Loucy (cell line): ENCODE data around the gene KCNS1.

Experiments used
- H2AFZ ChIP-seq: fragments of 200-600 bp; sonication (generic); 2 replicates; pipeline ENCODE4 v1.6.0; 2016; ENCODE audit warnings: antibody characterized with exemption, mild to moderate bottlenecking, low read length, moderate library complexity
- H3F3A ChIP-seq: fragments of 200-600 bp; 2 replicates; pipeline ENCODE4 v1.6.0; 2016; ENCODE audit warnings: antibody characterized with exemption, low read depth, mild to moderate bottlenecking
- H3K27me3 ChIP-seq: fragments of 200-600 bp; sonication (generic); 2 replicates; pipeline ENCODE4 v1.6.1; 2014; ENCODE audit warnings: low read length, mild to moderate bottlenecking; ENCODE audit not compliant: insufficient read depth, poor library complexity, severe bottlenecking
- H3K36me3 ChIP-seq: fragments of 200-600 bp; sonication (generic); 2 replicates; pipeline ENCODE4 v1.6.1; 2016; ENCODE audit warnings: low read length; ENCODE audit not compliant: insufficient read depth
- H3K4me1 ChIP-seq: fragments of 200-600 bp; sonication (generic); 2 replicates; pipeline ENCODE4 v1.5.1; 2014; ENCODE audit warnings: low read length, mild to moderate bottlenecking; ENCODE audit not compliant: insufficient read depth, poor library complexity, severe bottlenecking
- H3K4me2 ChIP-seq: fragments of 200-600 bp; sonication (generic); 2 replicates; pipeline ENCODE4 v1.6.0; 2014; ENCODE audit warnings: antibody characterized with exemption, low read length, low read depth, mild to moderate bottlenecking; ENCODE audit not compliant: poor library complexity, severe bottlenecking
- H3K4me3 ChIP-seq: fragments of 200-600 bp; sonication (generic); 2 replicates; pipeline ENCODE4 v1.5.1; 2014; ENCODE audit warnings: low read length, mild to moderate bottlenecking, mixed read lengths; ENCODE audit not compliant: poor library complexity, severe bottlenecking
- H3K79me2 ChIP-seq: fragments of 200-600 bp; sonication (generic); 2 replicates; pipeline ENCODE4 v1.6.1; 2014; ENCODE audit warnings: low read length; ENCODE audit not compliant: insufficient read depth
- H3K9ac ChIP-seq: fragments of 200-600 bp; sonication (generic); 2 replicates; pipeline ENCODE4 v1.6.0; 2014; ENCODE audit warnings: mild to moderate bottlenecking, low read depth, low read length, moderate library complexity; ENCODE audit not compliant: poor library complexity, severe bottlenecking
- H3K9me2 ChIP-seq: fragments of 200-600 bp; sonication (generic); replicated peaks from 2 replicates; pipeline ENCODE4 v1.6.1; 2016; ENCODE audit warnings: low read depth, low read length, mixed read lengths
- H3K9me3 ChIP-seq: fragments of 200-600 bp; sonication (generic); 2 replicates; pipeline ENCODE4 v1.6.1; 2014; ENCODE audit warnings: mild to moderate bottlenecking, antibody characterized with exemption, low read length, low read depth; ENCODE audit not compliant: insufficient read depth
- H4K20me1 ChIP-seq: fragments of 200-600 bp; sonication (generic); 2 replicates; pipeline ENCODE4 v1.6.0; 2014; ENCODE audit warnings: antibody characterized with exemption, low read length, mild to moderate bottlenecking; ENCODE audit not compliant: insufficient read depth, poor library complexity, severe bottlenecking
- CTCF ChIP-seq: fragments of 200-600 bp; sonication (generic); conservative IDR thresholded peaks from 2 replicates; pipeline ENCODE4 v1.5.1; 2014; ENCODE audit warnings: mild to moderate bottlenecking, antibody characterized with exemption, low read length
- EZH2phosphoT487 ChIP-seq: fragments of 200-600 bp; IDR thresholded peaks from 2 replicates; pipeline ENCODE4 v1.6.1; 2018; ENCODE audit warnings: antibody characterized with exemption, mild to moderate bottlenecking, moderate library complexity, borderline replicate concordance

KCNS1 gene

GRCh38 chr20:45044084-45044573, 56.8 kb downstream of the KCNS1 start:
- Histone ChIP-seq H3K27me3 (no peaks in the 10 kb centered on the region), H3K9me3 (no peaks in the 10 kb centered on the region), H3K36me3 (peaks cover 17% of the 10 kb centered on the region; the same call in 1 of the 2 replicates), H3F3A (no peaks in the 10 kb centered on the region), H3K4me2 (no peak overlapping the region), H2AFZ (no peak overlapping the region), H4K20me1 (no peaks in the 10 kb centered on the region), H3K4me1 (peaks cover 5% of the 10 kb centered on the region), H3K79me2 (peaks cover 10% of the 10 kb centered on the region; the same call in 1 of the 2 replicates), H3K4me3 (no peak overlapping the region), H3K9ac (no peak overlapping the region), H3K9me2 (no peaks in the 10 kb centered on the region)
- peak; percentile 95 for TF ChIP-seq CTCF
- TF ChIP-seq EZH2phosphoT487, result no peak

GRCh38 chr20:45042978-45043377, 57.9 kb downstream of the KCNS1 start:
- H3F3A ChIP-seq, result no peaks in the 10 kb centered on the region
- H3K36me3 ChIP-seq, result peaks cover 17% of the 10 kb centered on the region; the same call in 1 of the 2 replicates
- H3K4me1 ChIP-seq, result no peaks in the 10 kb centered on the region

More at GRCh38 chr20:45042978-45043377, 57.9 kb downstream of the KCNS1 start:
- TF ChIP-seq CTCF (no peak), EZH2phosphoT487 (no peak)
- H2AFZ ChIP-seq, result no peak overlapping the region
- no peaks in the 10 kb centered on the region for H4K20me1 ChIP-seq
- H3K4me2 ChIP-seq, result no peak overlapping the region
- no peaks in the 10 kb centered on the region for H3K27me3 ChIP-seq
- peaks cover 6% of the 10 kb centered on the region; the same call in 1 of the 2 replicates for H3K79me2 ChIP-seq
- H3K9me2 ChIP-seq, result no peaks in the 10 kb centered on the region
- no peaks in the 10 kb centered on the region for H3K9me3 ChIP-seq
- H3K9ac ChIP-seq, result no peak overlapping the region
- no peak overlapping the region for H3K4me3 ChIP-seq
